GM12878 (cell line): ENCODE measurements around the gene CHAD. TPM values are rescaled to one million over a fixed set of nuclear protein-coding genes. Genes with fewer than 3 reads are reported as not detected.
A peak's percentile ranks its signal among the peaks of the same experiment; 100 is the strongest.

ENCODE experiments used
- ATAC-seq: fragments of 200-7000 bp; cut with Tn5 transposase; 3 replicates; pipeline ENCODE4 v1.9.1; 2020; ENCODE audit warnings: mild to moderate bottlenecking, moderate library complexity
- BruUV-seq: library from RNA; stranded (reverse); fragments of 400-500 nt; replicated peaks from 2 replicates; lab custom pipeline; 2021; lab: Mats Ljungman, UMichigan
- CTCF ChIA-PET: fragments of 300-600 bp; sonication (Branson Sonifier 250); formaldehyde crosslinking; extraction: SDS; loops from one replicate; lab custom pipeline; 2021; ENCODE audit warnings: inconsistent platforms; lab: Yijun Ruan, JAX
- POLR2A ChIA-PET: fragments of 350-600 bp; formaldehyde crosslinking; extraction: SDS; loops from one replicate; lab custom pipeline; 2021; ENCODE audit warnings: inconsistent platforms; lab: Charles Lee
- RAD21 ChIA-PET: fragments of 300-600 bp; sonication (Branson Sonifier 250); formaldehyde crosslinking; loops from one replicate; lab custom pipeline; 2023; ENCODE audit warnings: antibody characterized with exemption; ENCODE audit not compliant: unreplicated experiment; lab: Charles Lee
- SMC1A ChIA-PET: fragments of 300-600 bp; sonication (Branson Sonifier 250); formaldehyde crosslinking; loops from one replicate; lab custom pipeline; 2023; ENCODE audit not compliant: unreplicated experiment, uncharacterized antibody; lab: Charles Lee
- DNase-seq: peaks from one replicate; pipeline ENCODE4 v3.0.0-alpha.2; 2011; ENCODE audit warnings: low read depth, low spot score
- FAIRE-seq: peaks from 3 replicates; lab custom pipeline; 2011; peaks lifted over from hg19 to GRCh38; lab: Jason Lieb, UNC
- H2AFZ ChIP-seq: 2 replicates; pipeline ENCODE4 v1.6.0; 2011; ENCODE audit warnings: low read depth, low read length, control low read depth; ENCODE audit not compliant: control insufficient read depth
- H3K27ac ChIP-seq: 2 replicates; pipeline ENCODE4 v1.5.1; 2011; ENCODE audit warnings: control low read depth; ENCODE audit not compliant: control insufficient read depth, insufficient read depth
- H3K27me3 ChIP-seq, 2 experiments: replicated peaks in 1 of 2; 2 replicates each; pipeline versions ENCODE4 v1.6.0 to v1.6.1; 2011; ENCODE audit warnings: low read length in 1 of 2; ENCODE audit not compliant: control insufficient read depth in 2 of 2, insufficient read depth in 2 of 2
- H3K36me3 ChIP-seq, 2 experiments: 2 replicates each; pipeline ENCODE4 v1.5.1; 2011; ENCODE audit warnings: low read length in 1 of 2; ENCODE audit not compliant: control insufficient read depth in 2 of 2, insufficient read depth in 2 of 2
- H3K4me1 ChIP-seq: 2 replicates; pipeline ENCODE4 v1.6.1; 2011; ENCODE audit warnings: mild to moderate bottlenecking, low read length, moderate library complexity, mixed read lengths; ENCODE audit not compliant: control insufficient read depth, insufficient read depth
- H3K4me2 ChIP-seq: 2 replicates; pipeline ENCODE4 v1.6.0; 2011; ENCODE audit warnings: control low read depth; ENCODE audit not compliant: control insufficient read depth, insufficient read depth
- H3K4me3 ChIP-seq: fragments of 200-600 bp; sonication (generic); 2 replicates; pipeline ENCODE4 v1.5.1; 2016
- H3K79me2 ChIP-seq: 2 replicates; pipeline ENCODE4 v1.6.0; 2011; ENCODE audit warnings: low read length; ENCODE audit not compliant: control insufficient read depth, insufficient read depth
- H3K9ac ChIP-seq: 2 replicates; pipeline ENCODE4 v1.8.0; 2011; ENCODE audit warnings: low read length, control low read depth, mixed read lengths; ENCODE audit not compliant: control insufficient read depth, insufficient read depth
- H3K9me3 ChIP-seq: replicated peaks from 3 replicates; pipeline ENCODE4 v1.5.1; 2011; ENCODE audit warnings: mild to moderate bottlenecking, low read length; ENCODE audit not compliant: control insufficient read depth, insufficient read depth
- H4K20me1 ChIP-seq: 2 replicates; pipeline ENCODE4 v1.6.0; 2011; ENCODE audit not compliant: control insufficient read depth, insufficient read depth
- BHLHE40 ChIP-seq, 2 experiments: fragments of 450-650 bp in 1 of 2; IDR thresholded peaks; 2 replicates each; pipeline ENCODE4 v1.6.1; 2011 to 2017; ENCODE audit warnings: low read depth in 2 of 2, borderline replicate concordance in 1 of 2, improper control_type of control experiment in 1 of 2, low read length in 1 of 2, mild to moderate bottlenecking in 1 of 2
- HDGF ChIP-seq: fragments of 450-650 bp; IDR thresholded peaks from 2 replicates; pipeline ENCODE4 v1.6.1; 2016; ENCODE audit warnings: antibody characterized with exemption
- IKZF2 ChIP-seq, 2 experiments: fragments of 450-650 bp; IDR thresholded peaks; 2 replicates each; pipeline ENCODE4 v1.6.1; 2017; ENCODE audit warnings: mild to moderate bottlenecking in 2 of 2, moderate library complexity in 2 of 2
- MEF2A ChIP-seq: IDR thresholded peaks from 2 replicates; pipeline ENCODE4 v1.6.1; 2011; ENCODE audit warnings: low read depth, mild to moderate bottlenecking, low read length, moderate library complexity; ENCODE audit not compliant: insufficient read depth
- MYC ChIP-seq: IDR thresholded peaks from 2 replicates; pipeline ENCODE4 v1.6.1; 2011; ENCODE audit warnings: mild to moderate bottlenecking, low read length, moderate library complexity, inconsistent platforms; ENCODE audit not compliant: insufficient read depth, insufficient replicate concordance, insufficient read length, severe bottlenecking
- NR2F1 ChIP-seq: fragments of 450-650 bp; conservative IDR thresholded peaks from 2 replicates; pipeline ENCODE4 v1.6.1; 2017; ENCODE audit warnings: mild to moderate bottlenecking
- RELA ChIP-seq: fragments of 450-650 bp; IDR thresholded peaks from 2 replicates; pipeline ENCODE4 v1.8.0; 2014; ENCODE audit warnings: borderline replicate concordance; ENCODE audit not compliant: partially characterized antibody
- RELB ChIP-seq: fragments of 450-650 bp; IDR thresholded peaks from 2 replicates; pipeline ENCODE4 v1.6.1; 2017; ENCODE audit warnings: low read depth, mild to moderate bottlenecking, moderate library complexity
- SIN3A ChIP-seq: IDR thresholded peaks from 2 replicates; pipeline ENCODE4 v1.6.1; 2012; ENCODE audit warnings: low read depth, low read length, improper control_type of control experiment
- SRF ChIP-seq, 2 experiments: IDR thresholded peaks; 2 replicates each; pipeline ENCODE4 v1.6.1; 2011; ENCODE audit warnings: low read depth in 2 of 2, low read length in 2 of 2, mild to moderate bottlenecking in 1 of 2, moderate library complexity in 1 of 2
- ZBED1 ChIP-seq: IDR thresholded peaks from 2 replicates; pipeline ENCODE4 v1.6.1; 2016; ENCODE audit warnings: borderline replicate concordance
- ZNF217 ChIP-seq: fragments of 450-650 bp; IDR thresholded peaks from 2 replicates; pipeline ENCODE4 v1.6.1; 2017; ENCODE audit warnings: antibody characterized with exemption, mild to moderate bottlenecking
- WGBS: methylation state at CpG from one replicate; pipeline ENCODE4 v1.1.6; 2016; ENCODE audit warnings: low lambda C conversion rate; ENCODE audit not compliant: insufficient replicate concordance, insufficient coverage; ENCODE audit errors: missing lambda C conversion rate; 5-methylcytosine and 5-hydroxymethylcytosine counted together
- in situ Hi-C: fragments of 300-500 bp; cut with MboI; formaldehyde crosslinking; loops from 9 replicates; pipeline ENCODE4 v1.14.3; 2018; ENCODE audit warnings: mixed read lengths
- intact Hi-C: fragments of 100-400 bp; cut with micrococcal nuclease; formaldehyde crosslinking; loops from one replicate; pipeline ENCODE4 v1.14.2; 2022; ENCODE audit not compliant: unreplicated experiment
- polyA plus RNA-seq, 11 experiments: library from polyadenylated mRNA; depleted of rRNA in 4 of 11; unstranded in 6 of 11; stranded (reverse) in 5 of 11; fragments of >200 nt; fragmentation: Nextera tagmentation in 4 of 11; fragmentation: Illumina TruSeq in 1 of 11; extraction: Ambion mirVana in 4 of 11; extraction: Trizol in 1 of 11; gene quantifications; 1 replicate in 1 of 11; 2 replicates in 10 of 11; pipeline versions ENCODE4 v1.2.1 to v1.2.3, GENCODE V29; 2011 to 2016; ENCODE audit warnings: inconsistent platforms in 2 of 11, missing spikeins in 2 of 11, low read depth in 1 of 11
- total RNA-seq, 4 experiments: library from RNA; depleted of rRNA in 3 of 4; stranded (reverse); fragments of >200 nt in 3 of 4; fragmentation: Illumina TruSeq in 1 of 4; extraction: Trizol in 1 of 4; gene quantifications; 2 replicates each; pipeline versions ENCODE4 v1.2.1 to v1.2.3, GENCODE V29; 2013 to 2021

The CHAD gene
- total and polyA plus RNA-seq, 10 of the 15 experiments (the other 5 are each of a cell fraction or from before 2014, with no cell fraction given): 0.06 TPM; not detected in 9

GRCh38 chr17:50511058-50511457 is 42.4 kb upstream of the CHAD start (continued):
- TF ChIP-seq MEF2A: 0 out of 2 replicates have a peak, but pooled peaks have one; percentile 17

GRCh38 chr17:50508573-50509460 is 40.1 kb upstream of the CHAD start:
- Histone ChIP-seq H3K4me2 (peak overlapping the region; percentile 98), H4K20me1 (no peaks in the 10 kb centered on the region), H3K9me3 (no peaks in the 10 kb centered on the region), H3K4me3 (peak overlapping the region; percentile 74), H3K27me3 (no peaks in the 10 kb centered on the region), H3K36me3 (no peaks in the 10 kb centered on the region), H3K4me1 (peaks cover 23% of the 10 kb centered on the region), H3K79me2 (peaks cover 3% of the 10 kb centered on the region; the same call in 1 of the 2 replicates), H3K9ac (peak overlapping the region; percentile 73), H3K27ac (peak overlapping the region; percentile 58), H2AFZ (peak overlapping the region; percentile 89)
- ChIA-PET POLR2A (interaction anchor here (0.6 to 1.4 kb wide), 2 partner anchors 112 to 456 kb away, joined by 3 to 4 read pairs; no protein-coding TSS in a partner anchor), CTCF (interaction anchor here (1.4 to 5.2 kb wide), 4 partner anchors 8 to 339 kb away, joined by 3 to 25 read pairs (median 11); no protein-coding TSS in a partner anchor), SMC1A (interaction anchor here (1.5 kb wide), 1 partner anchor 8 kb away, joined by 5 read pairs; no protein-coding TSS in a partner anchor), RAD21 (interaction anchor here (0.6 kb wide), 1 partner anchor 519 kb away, joined by 3 read pairs; no protein-coding TSS in a partner anchor)
- DNase-seq (no peak), FAIRE-seq (no peak), ATAC-seq (peak; percentile 2; the same call in 2 of the 3 replicates)
- TF ChIP-seq HDGF (no peak; the same call in 1 of the 2 replicates), IKZF2 (IDR thresholded peaks at IDR 0.05) (peak in 1 of 2 experiments; percentile 31; a peak in 1 of 4 replicates), MYC (no peak), BHLHE40 (IDR thresholded peaks at IDR 0.05; ENCODE audit: borderline replicate concordance in 1 of 2, low read depth in 2 of 2, low read length in 1 of 2) (no peak), ZBED1 (no peak), RELB (peak; percentile 27; the same call in 1 of the 2 replicates), NR2F1 (0 out of 2 replicates have a peak, but pooled peaks have one; percentile 2), ZNF217 (no peak), SRF (IDR thresholded peaks at IDR 0.05; ENCODE audit: low read depth in 2 of 2, low read length in 2 of 2) (no peak), RELA (peak; percentile 35), SIN3A (peak; percentile 19; the same call in 1 of the 2 replicates)
- in situ Hi-C loops (no loop called here), intact Hi-C loops (no loop called here)
- BruUV-seq: TSS peak; percentile 60
- 13% methylated on average over 29 of the region's 32 CpGs for WGBS
